Ascending aorta (tissue), 2 donors: ENCODE results near the gene DCAF17. TPM values are rescaled to one million over a fixed set of nuclear protein-coding genes. Genes with fewer than 3 reads are reported as not detected.

Experiments
- DNase-seq, 2 donors: peaks; one replicate each; pipeline ENCODE4 v3.0.0-alpha.2; 2019; ENCODE audit warnings: low spot score in 2 of 2
- H3K27ac ChIP-seq, 2 donors: fragments of 200-600 bp; sonication (generic); one replicate each; pipeline ENCODE4 v1.5.1; 2016 to 2017; ENCODE audit warnings: mild to moderate bottlenecking in 1 of 2
- H3K27me3 ChIP-seq: fragments of 200-600 bp; sonication (generic); one replicate; pipeline ENCODE4 v1.5.1; 2017
- H3K36me3 ChIP-seq, 2 donors: fragments of 200-600 bp; sonication (generic); one replicate each; pipeline ENCODE4 v1.5.1; 2016
- H3K4me1 ChIP-seq, 2 donors: fragments of 200-600 bp; sonication (generic); one replicate each; pipeline ENCODE4 v1.5.1; 2016 to 2017; ENCODE audit warnings: mild to moderate bottlenecking in 1 of 2
- H3K4me3 ChIP-seq, 2 donors: fragments of 200-600 bp; sonication (generic); one replicate each; pipeline ENCODE4 v1.5.1; 2016 to 2017; ENCODE audit warnings: mild to moderate bottlenecking in 1 of 2
- H3K9me3 ChIP-seq, 2 donors: fragments of 200-600 bp; sonication (generic); one replicate each; pipeline ENCODE4 v1.5.1; 2016
- CTCF ChIP-seq, 3 experiments: fragments of 200-600 bp in 2 of 3; fragments of 450-650 bp in 1 of 3; sonication (generic) in 2 of 3; IDR thresholded peaks; one replicate each; pipeline ENCODE4 v1.5.1; 2016 to 2019; ENCODE audit warnings: antibody characterized with exemption in 3 of 3, mild to moderate bottlenecking in 1 of 3, moderate library complexity in 1 of 3
- intact Hi-C: fragments of 100-400 bp; cut with DNase I; formaldehyde crosslinking; loops from one replicate; pipeline ENCODE4 v1.15.1; 2023
- total RNA-seq: library from RNA; depleted of rRNA; stranded (reverse); fragments of >200 nt; gene quantifications from one replicate; pipeline ENCODE4 v1.1.0, GENCODE V29; 2016

DCAF17 gene
- total RNA-seq, 1 donor from 2014 or later: 22.6 TPM

- no peak for DNase-seq
- intact Hi-C loops: loop anchor here (1.0 kb wide), 1 partner anchor 42 kb away; no protein-coding TSS in a partner anchor
Observed at GRCh38 chr2:171482308-171482707, 48.3 kb downstream of the DCAF17 start.

GRCh38 chr2:171482877-171483276 is 48.9 kb downstream of the DCAF17 start:
- DNase-seq: no peak
- TF ChIP-seq CTCF (IDR thresholded peaks at IDR 0.05): no peak
- no peaks in the 10 kb centered on the region for H3K9me3 ChIP-seq
- H3K4me1 ChIP-seq: no peaks in the 10 kb centered on the region
- peaks cover 2 to 17% of the 10 kb centered on the region in 2 donors for H3K36me3 ChIP-seq
- no peak overlapping the region for H3K27ac ChIP-seq
- intact Hi-C loops: loop anchor here (1.0 kb wide), 1 partner anchor 41 kb away; no protein-coding TSS in a partner anchor
- H3K4me3 ChIP-seq: no peak overlapping the region
- no peaks in the 10 kb centered on the region for H3K27me3 ChIP-seq

More at GRCh38 chr2:171482308-171482707, 48.3 kb downstream of the DCAF17 start:
- no peak for TF ChIP-seq CTCF (IDR thresholded peaks at IDR 0.05)
- Histone ChIP-seq H3K27ac (no peak overlapping the region), H3K4me1 (no peaks in the 10 kb centered on the region), H3K36me3 (peaks cover 6 to 20% of the 10 kb centered on the region in 2 donors), H3K27me3 (no peaks in the 10 kb centered on the region), H3K4me3 (no peak overlapping the region), H3K9me3 (no peaks in the 10 kb centered on the region)

GRCh38 chr2:171483793-171484192 is 49.8 kb downstream of the DCAF17 start:
- DNase-seq: no peak
- no peak overlapping the region for H3K4me3 ChIP-seq
- intact Hi-C loops: no loop called here
- H3K4me1 ChIP-seq: no peaks in the 10 kb centered on the region
- no peak for TF ChIP-seq CTCF (IDR thresholded peaks at IDR 0.05)
- no peaks in the 10 kb centered on the region for H3K9me3 ChIP-seq
- no peak overlapping the region for H3K27ac ChIP-seq
- peaks cover 2 to 17% of the 10 kb centered on the region in 2 donors for H3K36me3 ChIP-seq
- no peaks in the 10 kb centered on the region for H3K27me3 ChIP-seq

GRCh38 chr2:171485116-171485515 is 51.1 kb downstream of the DCAF17 start:
- intact Hi-C loops: no loop called here
- no peak overlapping the region for H3K4me3 ChIP-seq
- no peak overlapping the region for H3K27ac ChIP-seq
- H3K27me3 ChIP-seq: no peaks in the 10 kb centered on the region
- H3K9me3 ChIP-seq: no peaks in the 10 kb centered on the region
- no peak for TF ChIP-seq CTCF (IDR thresholded peaks at IDR 0.05)
- H3K36me3 ChIP-seq: peaks cover 2 to 13% of the 10 kb centered on the region in 2 donors
- no peaks in the 10 kb centered on the region for H3K4me1 ChIP-seq
- DNase-seq: no peak

GRCh38 chr2:171487201-171487600 is 53.2 kb downstream of the DCAF17 start:
- H3K36me3 ChIP-seq: no peaks in the 10 kb centered on the region
- no peak overlapping the region for H3K27ac ChIP-seq
- H3K4me1 ChIP-seq: no peaks in the 10 kb centered on the region
- intact Hi-C loops: no loop called here
- DNase-seq: no peak
- TF ChIP-seq CTCF (IDR thresholded peaks at IDR 0.05): no peak
- no peak overlapping the region for H3K4me3 ChIP-seq
- no peaks in the 10 kb centered on the region for H3K27me3 ChIP-seq
- H3K9me3 ChIP-seq: no peaks in the 10 kb centered on the region

- Histone ChIP-seq H3K36me3 (no peaks in the 10 kb centered on the region), H3K9me3 (no peaks in the 10 kb centered on the region), H3K4me3 (no peak overlapping the region), H3K27me3 (no peaks in the 10 kb centered on the region), H3K4me1 (no peaks in the 10 kb centered on the region), H3K27ac (no peak overlapping the region)
- intact Hi-C loops: no loop called here
- DNase-seq: no peak
- no peak for TF ChIP-seq CTCF (IDR thresholded peaks at IDR 0.05)
Observed at GRCh38 chr2:171487803-171488259, 53.8 kb downstream of the DCAF17 start.
